Measurements from ENCODE around the gene RAPH1.

Gene RAPH1

DNA sequence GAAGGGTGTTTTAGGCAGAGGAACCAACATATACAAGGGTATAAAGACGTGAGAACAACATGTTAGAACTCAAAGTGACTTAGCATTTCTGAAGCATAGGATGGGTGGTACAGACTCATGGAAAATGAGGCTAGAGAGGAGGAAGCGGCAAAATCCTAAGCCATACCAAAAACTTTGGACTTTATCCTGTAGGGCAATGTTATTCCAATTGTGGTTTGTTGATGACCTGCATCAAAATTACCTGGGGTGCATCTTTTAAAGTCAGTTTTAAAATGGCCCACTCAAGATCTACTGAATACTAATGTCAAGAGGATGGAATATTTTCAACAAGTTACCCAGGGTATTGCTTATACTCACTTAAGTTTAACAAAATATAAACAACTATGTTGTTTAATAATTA, 34.8 kb downstream of the RAPH1 start:
- no peak overlapping the region for H3K27ac ChIP-seq (ENCODE audit: low read length)
- no peak for DNase-seq
- no peaks in the 10 kb centered on the region for H3K9me2 ChIP-seq (replicated peaks; ENCODE audit: insufficient read depth, low read length)
- H3F3A ChIP-seq (ENCODE audit: insufficient read depth, low read length): no peaks in the 10 kb centered on the region
- no peaks in the 10 kb centered on the region for H3K4me1 ChIP-seq (ENCODE audit: low read length)
- TF ChIP-seq, protein P1, sequence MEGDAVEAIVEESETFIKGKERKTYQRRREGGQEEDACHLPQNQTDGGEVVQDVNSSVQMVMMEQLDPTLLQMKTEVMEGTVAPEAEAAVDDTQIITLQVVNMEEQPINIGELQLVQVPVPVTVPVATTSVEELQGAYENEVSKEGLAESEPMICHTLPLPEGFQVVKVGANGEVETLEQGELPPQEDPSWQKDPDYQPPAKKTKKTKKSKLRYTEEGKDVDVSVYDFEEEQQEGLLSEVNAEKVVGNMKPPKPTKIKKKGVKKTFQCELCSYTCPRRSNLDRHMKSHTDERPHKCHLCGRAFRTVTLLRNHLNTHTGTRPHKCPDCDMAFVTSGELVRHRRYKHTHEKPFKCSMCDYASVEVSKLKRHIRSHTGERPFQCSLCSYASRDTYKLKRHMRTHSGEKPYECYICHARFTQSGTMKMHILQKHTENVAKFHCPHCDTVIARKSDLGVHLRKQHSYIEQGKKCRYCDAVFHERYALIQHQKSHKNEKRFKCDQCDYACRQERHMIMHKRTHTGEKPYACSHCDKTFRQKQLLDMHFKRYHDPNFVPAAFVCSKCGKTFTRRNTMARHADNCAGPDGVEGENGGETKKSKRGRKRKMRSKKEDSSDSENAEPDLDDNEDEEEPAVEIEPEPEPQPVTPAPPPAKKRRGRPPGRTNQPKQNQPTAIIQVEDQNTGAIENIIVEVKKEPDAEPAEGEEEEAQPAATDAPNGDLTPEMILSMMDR (IDR thresholded peaks at IDR 0.05; ENCODE audit: low read length): no peak
- no peak for TF ChIP-seq EZH2phosphoT487 (IDR thresholded peaks at IDR 0.05; ENCODE audit: low read length)
- no peak for TF ChIP-seq EZH2 (optimal IDR thresholded peaks at IDR 0.05; ENCODE audit: low read depth, low read length)
- no peaks in the 10 kb centered on the region for H3K9me3 ChIP-seq (replicated peaks; ENCODE audit: insufficient read depth, low read length)
- H2AFZ ChIP-seq (ENCODE audit: low read length): no peak overlapping the region
- no peaks in the 10 kb centered on the region for H4K20me1 ChIP-seq (ENCODE audit: insufficient read depth, low read length)
- peaks cover 41% of the 10 kb centered on the region for H3K79me2 ChIP-seq (ENCODE audit: low read length)
- H3K4me2 ChIP-seq (ENCODE audit: low read depth, low read length): no peak overlapping the region
- H3K27me3 ChIP-seq (replicated peaks; ENCODE audit: insufficient read depth, low read length): no peaks in the 10 kb centered on the region
- H3K4me3 ChIP-seq (ENCODE audit: low read length): no peak overlapping the region
- no peak overlapping the region for H3K9ac ChIP-seq (ENCODE audit: low read length)
- H3K36me3 ChIP-seq (replicated peaks; ENCODE audit: insufficient read depth, low read length): no peaks in the 10 kb centered on the region

DNA sequence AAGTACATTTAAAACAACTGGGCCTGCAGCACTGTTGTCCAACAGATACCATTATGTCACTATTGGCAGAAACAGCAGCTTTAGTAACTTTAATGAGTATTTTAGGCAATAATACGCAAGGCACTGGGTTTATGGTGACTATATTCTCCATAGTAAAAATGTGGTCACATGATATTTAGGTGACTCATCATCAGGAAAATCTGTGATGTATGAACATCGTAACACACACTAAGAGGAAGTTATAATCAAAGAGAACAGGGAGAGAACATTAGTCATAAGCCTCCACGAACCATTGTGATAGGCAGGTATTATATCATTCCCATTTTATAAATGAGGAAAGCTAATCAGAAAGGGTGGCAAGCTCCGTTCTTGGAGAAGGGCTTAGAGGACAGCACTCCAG, 36.9 kb downstream of the RAPH1 start:
- Histone ChIP-seq H2AFZ (ENCODE audit: low read length) (no peak overlapping the region), H3K27ac (ENCODE audit: low read length) (no peak overlapping the region), H3K79me2 (ENCODE audit: low read length) (peaks cover 35% of the 10 kb centered on the region), H3K9me3 (replicated peaks; ENCODE audit: insufficient read depth, low read length) (no peaks in the 10 kb centered on the region), H3K4me1 (ENCODE audit: low read length) (no peaks in the 10 kb centered on the region), H3K4me2 (ENCODE audit: low read depth, low read length) (no peak overlapping the region), H3K27me3 (replicated peaks; ENCODE audit: insufficient read depth, low read length) (no peaks in the 10 kb centered on the region), H3F3A (ENCODE audit: insufficient read depth, low read length) (no peaks in the 10 kb centered on the region), H3K36me3 (replicated peaks; ENCODE audit: insufficient read depth, low read length) (no peaks in the 10 kb centered on the region; the same call in 1 of the 2 replicates), H4K20me1 (ENCODE audit: insufficient read depth, low read length) (no peaks in the 10 kb centered on the region), H3K9ac (ENCODE audit: low read length) (no peak overlapping the region), H3K9me2 (replicated peaks; ENCODE audit: insufficient read depth, low read length) (no peaks in the 10 kb centered on the region), H3K4me3 (ENCODE audit: low read length) (no peak overlapping the region)
- no peak for DNase-seq
- TF ChIP-seq EZH2phosphoT487 (IDR thresholded peaks at IDR 0.05; ENCODE audit: low read length) (no peak), EZH2 (optimal IDR thresholded peaks at IDR 0.05; ENCODE audit: low read depth, low read length) (no peak)
- TF ChIP-seq, protein P1 (IDR thresholded peaks at IDR 0.05; ENCODE audit: low read length): no peak

DNA sequence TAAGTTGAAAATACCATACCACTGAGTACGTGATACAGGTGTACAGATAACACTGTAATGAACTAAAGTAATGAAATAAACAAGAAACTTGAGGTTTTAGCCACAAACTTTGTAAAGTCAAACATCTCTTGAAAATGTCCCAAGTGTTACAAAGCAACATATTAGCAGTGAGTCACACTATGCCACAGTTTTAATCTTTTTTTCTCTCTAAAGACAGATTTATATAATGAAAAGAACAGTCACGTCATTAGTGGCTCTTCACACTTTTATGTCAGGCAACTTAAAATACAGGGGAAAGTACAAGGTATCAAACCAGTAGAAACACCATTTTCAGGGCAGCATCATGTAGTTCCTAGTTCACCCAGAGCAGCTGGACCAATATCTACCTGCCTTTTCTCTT, 42.1 kb downstream of the RAPH1 start:
- Histone ChIP-seq H3K36me3 (replicated peaks; ENCODE audit: insufficient read depth, low read length) (no peaks in the 10 kb centered on the region; the same call in 1 of the 2 replicates), H3K27ac (ENCODE audit: low read length) (no peak overlapping the region), H2AFZ (ENCODE audit: low read length) (no peak overlapping the region), H3K4me2 (ENCODE audit: low read depth, low read length) (no peak overlapping the region), H4K20me1 (ENCODE audit: insufficient read depth, low read length) (no peaks in the 10 kb centered on the region), H3K79me2 (ENCODE audit: low read length) (0 out of 2 replicates have a peak, but pooled peaks cover 6% of the 10 kb centered on the region), H3K9ac (ENCODE audit: low read length) (no peak overlapping the region), H3K9me3 (replicated peaks; ENCODE audit: insufficient read depth, low read length) (no peaks in the 10 kb centered on the region), H3K9me2 (replicated peaks; ENCODE audit: insufficient read depth, low read length) (no peaks in the 10 kb centered on the region), H3K27me3 (replicated peaks; ENCODE audit: insufficient read depth, low read length) (no peaks in the 10 kb centered on the region), H3K4me1 (ENCODE audit: low read length) (no peaks in the 10 kb centered on the region), H3K4me3 (ENCODE audit: low read length) (no peak overlapping the region), H3F3A (ENCODE audit: insufficient read depth, low read length) (no peaks in the 10 kb centered on the region)
- DNase-seq: no peak
- TF ChIP-seq, protein P1 (IDR thresholded peaks at IDR 0.05; ENCODE audit: low read length): no peak
- no peak for TF ChIP-seq EZH2phosphoT487 (IDR thresholded peaks at IDR 0.05; ENCODE audit: low read length)
- no peak for TF ChIP-seq EZH2 (optimal IDR thresholded peaks at IDR 0.05; ENCODE audit: low read depth, low read length)

Measured in MM.1S (cell line).